Stimulated activated CD4-positive, alpha-beta T cell treated with anti-CD3 and anti-CD28 coated beads, Interleukin-12 subunit alpha, Interleukin-12 subunit beta, amount 100 ng/mL, for 48 hours (primary cell): ENCODE results near the gene BORCS6.
"Not testable (repeated sequence)": the region's sequence is repeated elsewhere in the genome, so short reads cannot be mapped to it uniquely, and the experiment has no call there.

Source experiments
- DNase-seq, 3 donors: peaks; one replicate each; pipeline ENCODE4 v3.0.0-alpha.2; 2020; ENCODE audit warnings: low read depth in 2 of 3, low spot score in 1 of 3

BORCS6 gene

GRCh38 chr17:8175795-8176196, 14.2 kb downstream of the BORCS6 start:
- no peak for DNase-seq

- no peak for DNase-seq
Measured at GRCh38 chr17:8173871-8174322, 16.1 kb downstream of the BORCS6 start.

- peak in 2 of 3 donors; percentile 74 to 76 for DNase-seq
Measured at GRCh38 chr17:8173056-8173870, 16.7 kb downstream of the BORCS6 start.

- DNase-seq: not testable (repeated sequence)
Measured at GRCh38 chr17:8170186-8170585, 19.8 kb downstream of the BORCS6 start.

- no peak for DNase-seq
Measured at GRCh38 chr17:8167526-8167925, 22.5 kb downstream of the BORCS6 start.

- no peak for DNase-seq
Measured at GRCh38 chr17:8166731-8167130, 23.2 kb downstream of the BORCS6 start.

- no peak for DNase-seq
Measured at GRCh38 chr17:8164815-8165131, 25.2 kb downstream of the BORCS6 start.

- DNase-seq: peak; percentile 70 to 75 (median 70)
Measured at GRCh38 chr17:8163978-8164814, 25.8 kb downstream of the BORCS6 start.

GRCh38 chr17:8162997-8163977, 26.7 kb downstream of the BORCS6 start:
- no peak for DNase-seq

- peak in 1 of 3 donors; percentile 75 for DNase-seq
Measured at GRCh38 chr17:8162233-8162996, 27.6 kb downstream of the BORCS6 start, which contains the start of gene VAMP2. TSS of gene VAMP2 (minus strand) at chr17:8162948. CDS start at chr17:8162879, 69 bp downstream.

GRCh38 chr17:8161289-8162232, 28.4 kb downstream of the BORCS6 start:
- DNase-seq: no peak

GRCh38 chr17:8160741-8161221, 29.2 kb downstream of the BORCS6 start:
- DNase-seq: no peak

- DNase-seq: no peak
Measured at GRCh38 chr17:8160224-8160577, 29.8 kb downstream of the BORCS6 start.

GRCh38 chr17:8159459-8160223, 30.3 kb downstream of the BORCS6 start:
- DNase-seq: no peak

GRCh38 chr17:8159032-8159400, 31.0 kb downstream of the BORCS6 start:
- no peak for DNase-seq

GRCh38 chr17:8158267-8159031, 31.5 kb downstream of the BORCS6 start:
- peak; percentile 77 to 96 (median 81) for DNase-seq

- DNase-seq: peak; percentile 99 to 100 (median 100)
Measured at GRCh38 chr17:8156246-8156992, 33.6 kb downstream of the BORCS6 start.
